HS-27A (cell line): ENCODE data around the gene KCNK2.

Experiments
- DNase-seq: peaks from one replicate; pipeline ENCODE4 v3.0.0-alpha.2; 2012; ENCODE audit warnings: low read depth, missing footprints

Gene KCNK2

DNA sequence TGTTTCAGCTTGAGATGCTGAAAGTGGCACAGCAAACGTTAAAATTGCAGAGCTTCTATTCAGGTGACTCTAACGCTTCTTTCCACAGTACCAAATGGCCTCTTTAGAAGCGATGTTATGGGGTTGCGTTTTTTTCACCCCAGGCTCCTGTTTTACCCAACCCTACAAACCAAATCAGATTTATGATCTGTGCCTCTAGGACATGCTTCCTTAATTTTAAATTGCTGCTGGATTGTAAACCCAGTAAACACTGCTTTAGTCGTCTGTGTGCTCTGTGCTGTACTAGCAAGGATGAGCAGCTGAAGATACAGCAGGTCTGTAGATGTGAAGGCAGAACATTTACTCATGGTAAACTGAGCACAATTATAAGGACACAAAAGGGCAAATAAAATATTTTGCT lies 13.0 kb downstream of the KCNK2 start:
- DNase-seq: no peak

DNA sequence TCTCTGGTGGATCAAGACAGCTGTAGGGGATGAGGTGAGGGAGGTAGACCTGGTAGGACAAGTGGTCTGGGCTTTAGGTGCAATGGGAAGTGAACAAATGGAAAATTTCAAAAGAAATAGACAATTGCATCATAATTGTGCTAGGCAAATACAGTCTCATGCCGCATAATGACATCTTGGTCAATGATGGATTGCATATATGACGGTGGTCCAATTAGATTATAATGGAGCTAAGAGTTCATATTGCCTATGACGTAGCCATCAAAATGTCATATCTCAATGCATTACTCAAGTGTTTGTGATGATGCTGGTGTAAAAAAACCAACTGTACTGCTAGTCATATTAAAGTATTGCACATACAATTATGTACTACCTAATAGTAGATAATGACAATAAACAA lies 19.0 kb downstream of the KCNK2 start:
- DNase-seq: no peak

DNA sequence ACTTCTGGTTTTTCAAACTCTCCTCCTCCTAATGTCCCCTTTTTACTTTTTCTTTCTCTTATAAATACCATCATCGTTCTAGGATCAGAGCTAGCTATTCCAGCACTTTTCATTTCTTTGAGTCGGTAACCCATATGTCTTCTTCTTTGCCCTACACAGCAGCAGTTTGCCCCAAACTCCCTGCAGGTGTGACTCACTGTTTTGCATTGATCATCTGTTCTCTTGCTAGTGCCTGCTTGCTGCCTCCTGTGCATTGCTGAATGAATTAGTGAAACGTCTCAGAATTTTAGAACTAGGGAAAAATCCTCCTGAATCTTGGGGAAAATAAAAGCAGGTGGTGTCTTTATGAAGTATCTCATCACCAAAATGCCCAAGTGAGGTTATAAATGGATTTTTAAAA lies 21.7 kb downstream of the KCNK2 start:
- DNase-seq: no peak

DNA sequence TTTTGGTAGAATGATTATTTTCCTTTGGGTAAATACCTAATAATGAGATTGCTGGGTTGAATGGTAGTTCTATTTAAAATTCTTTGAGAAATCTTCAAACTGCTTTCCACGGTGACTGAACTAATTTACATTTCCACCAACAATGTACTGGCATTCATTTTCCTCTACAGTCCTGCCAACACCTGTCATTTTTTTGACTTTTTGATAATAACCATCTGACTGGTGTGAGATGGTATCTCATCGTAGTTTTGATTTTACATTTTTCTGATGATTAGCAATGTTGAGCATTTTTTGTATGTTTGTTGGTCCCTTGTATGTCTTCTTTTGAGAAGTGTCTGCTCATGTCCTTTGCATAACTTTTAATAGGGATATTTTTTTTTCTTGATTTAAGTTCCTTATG lies 23.5 kb downstream of the KCNK2 start:
- DNase-seq: no peak

DNA sequence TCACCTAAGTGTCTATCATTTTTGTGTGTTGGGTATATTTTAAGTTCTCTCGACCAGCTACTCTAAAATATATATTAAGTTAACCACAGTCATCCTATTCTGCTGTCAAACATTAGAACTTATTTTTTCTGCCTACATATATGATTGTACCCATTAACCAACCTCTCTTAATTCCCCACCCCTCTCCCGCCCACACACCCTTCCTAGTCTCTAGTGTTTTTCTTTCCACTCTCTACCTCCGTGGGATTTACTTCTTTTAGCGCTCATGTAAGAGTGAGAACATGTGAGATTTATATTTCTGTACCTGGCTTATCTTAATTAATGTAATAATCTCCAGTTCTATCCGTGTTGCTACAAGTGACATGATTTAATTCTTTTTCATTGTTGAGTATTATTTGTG lies 26.6 kb downstream of the KCNK2 start:
- no peak for DNase-seq

DNA sequence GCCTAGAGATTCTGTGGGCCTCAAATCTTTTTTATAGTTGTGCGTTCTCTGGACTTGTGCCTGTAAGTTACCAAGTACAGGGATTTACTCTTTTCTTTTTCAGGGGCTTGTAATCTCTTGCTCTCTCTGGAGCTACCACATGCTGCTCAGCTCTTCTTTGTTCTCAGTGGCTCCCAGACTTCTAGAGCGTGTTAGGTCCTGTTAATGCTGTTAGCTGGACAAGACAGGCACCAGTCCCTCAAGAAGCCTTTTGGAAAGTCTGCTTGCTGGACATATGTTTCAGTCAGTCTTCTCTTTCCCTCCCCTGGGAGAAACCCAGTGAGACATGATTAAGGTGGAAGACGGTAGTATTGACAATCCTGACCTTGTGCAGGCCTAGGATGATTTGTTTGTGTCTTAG lies 29.4 kb downstream of the KCNK2 start:
- no peak for DNase-seq

DNA sequence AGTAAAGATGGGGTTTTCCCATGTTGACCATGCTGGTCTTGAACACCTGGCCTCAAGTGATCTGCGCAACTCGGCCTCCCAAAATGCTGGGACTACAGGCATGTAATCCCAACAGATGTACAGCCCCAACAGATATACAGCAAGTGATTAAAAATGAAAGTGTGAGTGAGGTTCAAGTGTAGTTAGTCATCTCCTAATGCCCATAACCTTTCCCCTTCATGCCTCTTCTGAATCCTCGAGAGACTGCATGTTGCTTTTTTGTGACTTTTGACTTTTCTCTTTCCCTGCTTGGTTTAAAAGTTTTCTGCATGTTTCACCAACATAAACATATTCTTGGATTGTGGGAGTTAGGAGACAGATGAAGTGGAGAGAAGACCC lies 31.2 kb downstream of the KCNK2 start:
- no peak for DNase-seq

DNA sequence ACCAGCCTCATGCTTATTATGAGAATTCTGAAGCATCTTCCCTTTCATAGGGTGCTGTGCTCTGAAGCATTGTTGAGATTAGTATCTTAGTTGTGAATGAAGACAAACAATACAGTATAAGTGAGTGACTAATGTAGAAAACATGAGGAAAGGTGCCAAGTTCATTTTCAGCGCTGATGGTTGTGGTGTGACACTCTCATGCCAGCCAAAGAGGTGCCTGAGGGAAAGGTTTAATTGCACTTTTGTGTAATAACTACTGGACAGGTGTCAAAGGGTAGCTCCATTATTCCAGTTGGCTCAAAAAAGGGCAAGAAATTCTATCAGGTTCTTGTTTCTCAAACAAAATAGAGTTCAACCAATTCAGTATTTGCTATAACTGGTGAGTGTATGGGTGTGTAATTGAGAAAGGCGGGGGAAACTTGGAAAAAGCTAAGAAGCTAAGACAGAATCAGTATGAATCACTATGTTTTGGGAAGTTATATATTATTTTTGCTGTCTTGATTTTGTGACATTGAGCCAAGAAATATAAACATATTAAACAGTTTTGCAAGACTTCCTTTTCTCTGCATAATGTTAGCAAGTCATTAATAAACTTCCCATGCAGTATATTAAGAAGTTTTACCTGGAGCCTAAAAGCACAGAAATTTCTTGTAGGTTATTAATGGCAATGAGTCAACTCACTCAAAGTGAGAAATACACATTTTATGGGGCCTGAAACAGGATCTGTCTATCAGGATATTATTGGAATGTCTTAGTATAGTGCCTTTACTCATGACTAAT lies 31.8 kb downstream of the KCNK2 start:
- DNase-seq: peak; percentile 91

DNA sequence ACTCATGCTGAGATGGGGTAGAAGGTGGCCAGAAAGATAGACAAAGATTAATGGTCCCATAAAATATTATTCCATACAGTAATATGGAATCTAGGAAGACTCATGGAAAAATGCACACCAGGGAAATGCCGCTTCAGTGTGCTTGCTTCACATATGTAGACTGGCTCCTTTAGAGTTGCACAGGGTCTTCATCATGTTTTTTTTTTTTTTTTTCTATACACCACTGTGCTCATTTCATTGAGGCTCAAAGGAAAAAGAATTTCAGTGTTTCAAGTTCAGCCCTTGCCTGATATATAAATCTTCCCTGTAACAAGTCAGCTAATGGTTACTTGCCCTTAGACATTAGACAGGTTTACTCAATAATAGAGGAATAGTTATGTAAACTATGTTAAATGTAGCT lies 33.2 kb downstream of the KCNK2 start:
- no peak for DNase-seq

DNA sequence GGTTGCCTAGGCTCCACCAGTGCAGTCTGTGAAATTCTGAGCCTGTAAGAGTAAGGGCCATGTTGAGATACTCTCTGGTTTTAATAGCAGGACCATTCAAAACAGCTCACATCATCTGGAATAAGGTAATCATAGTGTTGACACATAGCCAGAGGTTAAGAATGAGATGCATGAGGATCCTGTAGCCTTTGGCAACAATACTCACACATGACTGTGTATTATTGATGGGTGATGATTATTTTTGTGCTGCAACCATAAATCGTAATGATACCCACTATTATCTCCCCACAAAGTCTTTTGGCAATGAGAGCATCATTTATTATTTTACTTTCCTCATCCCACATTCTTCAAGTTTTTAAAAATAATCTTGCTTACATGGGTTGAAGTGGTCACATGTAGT lies 35.5 kb downstream of the KCNK2 start:
- no peak for DNase-seq

DNA sequence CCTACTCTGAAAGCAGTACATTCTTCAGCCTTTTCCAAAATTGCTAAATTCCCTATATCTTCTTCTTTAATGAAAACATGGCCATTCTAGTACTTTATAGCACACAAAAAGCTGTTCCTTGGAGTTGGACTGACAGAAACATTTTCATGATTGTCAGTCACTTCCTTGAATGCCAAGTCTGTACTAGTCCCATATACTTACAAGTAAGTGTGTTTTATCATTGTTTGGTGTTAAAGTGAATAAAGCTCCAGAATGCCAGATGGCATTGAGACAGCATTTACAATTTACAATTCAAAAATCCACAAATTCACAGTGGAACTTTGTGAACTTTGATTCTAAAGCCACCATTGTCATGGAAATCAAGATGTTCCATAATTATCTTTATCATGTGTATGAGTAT lies 36.5 kb downstream of the KCNK2 start:
- no peak for DNase-seq

DNA sequence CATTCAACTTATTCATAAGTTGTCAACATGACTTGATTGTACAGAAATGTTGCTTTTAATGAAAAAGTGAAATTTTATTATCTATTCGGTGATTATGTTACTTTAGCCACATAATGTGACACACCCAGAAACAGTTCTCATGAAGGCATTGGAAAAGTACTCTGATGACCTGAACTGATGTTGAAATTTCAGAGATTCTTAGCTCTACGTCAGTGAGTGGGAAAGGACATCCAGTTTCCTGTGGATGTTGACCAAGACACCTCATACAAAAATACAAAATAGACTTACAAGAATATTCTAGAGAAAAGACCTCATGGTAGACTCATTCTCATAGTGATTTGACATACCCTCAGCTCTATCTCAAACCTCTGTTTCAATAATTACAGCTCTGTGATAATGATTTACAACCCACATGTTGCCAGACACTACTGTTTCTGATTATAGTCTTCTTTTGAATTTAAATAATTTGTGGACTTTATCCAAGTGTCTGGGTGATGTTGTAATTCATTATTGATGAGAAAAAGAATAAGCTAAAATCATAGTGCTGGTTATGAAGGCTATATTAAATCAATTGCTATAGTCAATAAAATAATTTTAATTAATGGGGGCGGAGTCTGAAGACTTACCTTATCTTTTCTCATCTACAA lies 37.3 kb downstream of the KCNK2 start:
- DNase-seq: no peak

DNA sequence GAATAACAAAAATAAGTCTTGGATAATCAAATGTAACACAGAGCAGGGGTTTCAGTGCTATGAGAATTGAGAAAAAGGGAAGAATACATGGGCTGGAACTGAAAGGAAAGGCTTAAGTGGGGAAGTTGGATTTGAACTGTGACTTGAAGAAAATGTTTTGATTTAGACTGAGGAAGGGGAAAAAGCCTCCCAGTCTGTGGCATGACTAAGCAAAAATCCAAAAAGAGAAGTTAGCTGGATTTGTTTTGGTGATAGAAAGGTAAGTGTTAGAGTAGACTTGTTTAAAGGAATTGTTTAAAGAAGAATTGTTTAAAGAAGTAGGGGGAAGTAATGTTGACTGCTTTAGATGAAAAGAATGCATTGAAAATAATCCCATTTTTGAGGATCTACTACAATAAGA lies 46.0 kb downstream of the KCNK2 start:
- no peak for DNase-seq

DNA sequence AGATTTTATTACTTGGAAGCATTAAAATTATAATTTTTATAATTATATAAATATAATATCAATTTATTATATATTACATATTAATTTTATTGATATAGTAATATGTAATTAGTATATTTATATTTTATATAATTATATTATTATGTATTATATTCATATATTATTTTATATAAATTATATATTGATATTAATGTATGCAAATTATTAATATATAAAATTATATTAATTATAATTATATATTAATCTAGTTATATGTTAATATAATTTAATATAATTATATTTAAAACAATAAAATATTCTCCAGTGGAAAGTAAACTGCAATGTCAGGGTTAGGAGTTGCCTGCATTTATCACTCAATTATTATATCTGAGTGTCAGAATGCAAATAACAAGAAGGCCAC lies 48.8 kb downstream of the KCNK2 start:
- no peak for DNase-seq

DNA sequence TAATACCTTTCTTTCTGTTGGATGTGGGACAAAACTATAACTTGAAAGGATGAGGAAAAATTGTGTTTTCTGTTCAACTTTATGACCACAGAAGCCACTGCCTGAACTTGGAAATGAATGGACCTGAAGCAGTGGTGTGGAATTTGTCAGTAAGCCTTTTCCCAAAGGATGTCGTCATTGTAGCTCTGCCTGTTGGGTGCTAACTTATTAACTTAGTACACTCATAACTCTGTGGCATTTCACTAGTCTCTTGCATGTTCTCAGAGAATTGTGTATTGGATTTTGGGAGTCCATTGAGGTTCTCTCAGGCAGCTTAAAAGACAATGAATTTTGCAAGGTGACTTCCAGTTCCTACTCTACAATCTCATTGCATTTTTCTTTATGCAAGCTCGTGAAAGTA lies 49.6 kb downstream of the KCNK2 start:
- no peak for DNase-seq

DNA sequence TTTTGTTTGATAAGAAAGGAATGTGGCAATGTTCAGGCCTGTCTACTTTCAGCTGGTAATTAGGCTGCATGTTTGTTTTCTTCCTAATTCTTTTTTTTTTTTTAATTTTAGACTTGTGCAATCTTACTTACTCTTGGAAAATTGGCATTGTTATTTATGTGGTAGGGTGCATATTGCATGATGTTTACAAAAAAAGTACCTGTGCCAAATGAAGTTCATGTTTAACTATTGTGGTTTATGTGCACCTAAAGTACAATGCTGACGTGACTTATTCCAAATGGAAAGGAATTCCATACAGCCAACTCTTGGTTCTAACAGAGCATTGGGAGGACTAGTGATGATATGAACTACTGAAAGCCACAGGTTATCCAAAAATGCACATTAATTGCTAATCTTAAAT lies 51.0 kb downstream of the KCNK2 start:
- DNase-seq: no peak

DNA sequence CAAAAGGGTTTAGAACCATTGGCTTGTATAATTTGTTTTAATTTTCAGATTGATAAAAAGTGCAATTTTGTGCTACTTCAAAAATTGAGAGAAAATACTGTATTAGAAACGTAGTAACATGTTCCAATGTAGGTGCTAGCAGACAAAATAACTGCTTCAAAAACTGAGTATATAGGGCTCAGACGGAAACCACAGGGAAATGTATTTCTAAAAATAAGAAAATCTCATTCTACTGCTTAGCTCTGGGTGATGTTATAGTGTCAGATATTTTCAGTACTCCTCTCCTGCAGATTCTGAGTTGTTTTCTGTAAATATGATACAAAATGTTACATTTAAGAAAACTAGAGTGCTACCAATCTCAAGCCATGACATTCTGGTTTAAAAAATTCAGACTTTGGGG lies 55.4 kb downstream of the KCNK2 start:
- no peak for DNase-seq

DNA sequence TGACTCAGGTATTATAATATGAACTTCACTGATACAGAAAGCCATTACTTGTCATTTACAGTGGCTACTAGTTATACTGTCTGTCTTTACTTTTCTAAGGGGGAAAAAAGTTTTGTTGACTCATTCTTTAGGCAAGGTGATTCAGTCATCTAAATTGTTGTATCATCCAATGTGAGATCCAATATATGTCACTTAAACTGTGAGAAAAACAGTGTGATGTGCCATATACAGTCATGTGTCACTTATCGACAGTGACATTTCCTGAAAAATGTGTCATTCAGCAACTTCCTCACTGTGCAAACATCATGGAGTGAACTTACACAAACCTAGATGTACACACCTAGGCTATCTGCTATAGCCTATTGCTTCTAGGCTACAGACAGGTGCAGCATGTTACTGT lies 57.6 kb downstream of the KCNK2 start:
- no peak for DNase-seq

DNA sequence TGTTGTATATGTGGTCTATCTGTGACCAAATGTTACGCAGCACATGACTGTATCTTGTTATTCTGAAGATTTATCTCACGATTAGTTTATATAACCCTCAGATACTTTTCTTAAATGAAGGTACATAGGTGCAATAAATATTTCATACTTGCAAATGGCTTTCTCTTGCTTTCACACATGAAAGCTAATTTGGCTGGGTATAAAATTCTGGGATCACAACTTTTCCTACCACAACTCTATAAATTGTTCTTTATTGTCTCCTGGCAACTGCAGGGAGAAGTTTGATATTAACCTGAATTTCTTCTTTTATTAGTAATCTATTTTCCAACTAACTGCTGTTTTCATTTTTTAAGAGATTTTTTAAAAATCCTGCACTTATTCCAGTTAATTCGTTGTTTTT lies 58.9 kb downstream of the KCNK2 start:
- DNase-seq: no peak

DNA sequence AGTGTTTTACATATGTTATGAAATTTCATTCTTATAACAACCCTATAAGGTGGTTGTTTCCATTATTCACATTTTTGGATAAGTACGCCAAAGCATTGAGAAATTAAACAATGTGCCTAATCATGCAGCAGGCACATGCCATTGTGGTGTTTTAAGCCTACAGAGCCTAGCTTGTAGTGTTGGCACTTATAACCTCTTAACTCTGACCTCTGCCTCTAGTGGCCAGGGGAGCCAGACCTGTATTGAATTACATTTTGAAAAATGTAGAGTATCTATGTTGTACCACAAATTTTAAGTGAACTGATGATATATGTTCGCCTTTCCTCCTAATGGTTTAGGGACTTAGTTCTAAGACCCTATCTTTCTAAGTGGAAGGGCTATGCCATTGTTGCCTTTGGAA lies 61.0 kb downstream of the KCNK2 start:
- no peak for DNase-seq

DNA sequence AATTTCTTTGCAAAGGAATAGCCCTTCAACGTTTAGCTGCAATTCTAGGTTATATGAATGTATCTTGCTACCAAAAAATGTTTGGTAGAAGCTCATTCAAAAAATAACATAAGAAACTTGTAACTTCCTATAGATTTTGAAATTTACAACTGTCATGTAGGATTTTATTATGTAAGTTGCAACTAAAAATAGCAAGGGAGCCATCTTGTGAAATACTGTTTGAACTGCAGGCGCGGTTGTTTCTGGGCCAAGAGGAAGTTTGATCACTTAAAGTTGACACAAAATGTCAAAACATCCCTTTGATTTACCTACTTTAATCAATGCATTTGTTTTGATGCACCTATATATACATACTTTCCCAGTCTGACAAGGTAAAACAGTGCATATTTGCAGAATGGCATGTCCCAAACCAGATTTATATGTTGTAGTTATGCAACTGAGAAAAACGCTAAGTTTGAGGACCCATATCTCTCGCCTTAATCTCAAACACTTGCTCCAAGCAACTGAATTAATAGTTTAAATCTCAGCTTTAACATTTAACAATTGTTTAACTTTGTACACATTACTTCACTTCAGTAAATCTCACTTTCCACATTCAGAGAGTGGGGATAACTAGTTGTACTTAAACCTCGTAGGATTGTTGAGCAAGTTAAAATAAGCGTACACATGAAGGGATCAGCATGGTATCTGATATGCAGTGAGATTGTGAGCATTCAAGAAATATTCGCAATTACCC lies 63.9 kb downstream of the KCNK2 start:
- DNase-seq: no peak

DNA sequence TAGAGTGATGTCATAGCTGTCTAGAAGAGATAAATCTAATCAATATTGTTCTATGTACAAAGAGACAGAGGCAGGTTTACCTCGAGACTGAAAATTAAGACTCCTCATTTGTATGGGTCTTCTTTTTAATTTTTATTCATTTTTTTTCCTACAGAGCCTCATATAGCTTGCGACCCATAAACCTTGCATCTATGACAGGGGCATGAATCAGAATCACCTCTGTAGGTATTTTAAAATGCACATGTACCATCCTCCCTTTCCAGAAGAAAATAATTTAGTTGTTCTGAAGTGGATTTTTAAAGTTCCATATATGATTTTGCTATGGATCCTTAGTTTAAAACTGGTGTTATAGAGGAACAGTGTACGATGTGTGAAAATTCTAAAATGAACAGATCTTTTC lies 64.5 kb downstream of the KCNK2 start:
- DNase-seq: no peak

DNA sequence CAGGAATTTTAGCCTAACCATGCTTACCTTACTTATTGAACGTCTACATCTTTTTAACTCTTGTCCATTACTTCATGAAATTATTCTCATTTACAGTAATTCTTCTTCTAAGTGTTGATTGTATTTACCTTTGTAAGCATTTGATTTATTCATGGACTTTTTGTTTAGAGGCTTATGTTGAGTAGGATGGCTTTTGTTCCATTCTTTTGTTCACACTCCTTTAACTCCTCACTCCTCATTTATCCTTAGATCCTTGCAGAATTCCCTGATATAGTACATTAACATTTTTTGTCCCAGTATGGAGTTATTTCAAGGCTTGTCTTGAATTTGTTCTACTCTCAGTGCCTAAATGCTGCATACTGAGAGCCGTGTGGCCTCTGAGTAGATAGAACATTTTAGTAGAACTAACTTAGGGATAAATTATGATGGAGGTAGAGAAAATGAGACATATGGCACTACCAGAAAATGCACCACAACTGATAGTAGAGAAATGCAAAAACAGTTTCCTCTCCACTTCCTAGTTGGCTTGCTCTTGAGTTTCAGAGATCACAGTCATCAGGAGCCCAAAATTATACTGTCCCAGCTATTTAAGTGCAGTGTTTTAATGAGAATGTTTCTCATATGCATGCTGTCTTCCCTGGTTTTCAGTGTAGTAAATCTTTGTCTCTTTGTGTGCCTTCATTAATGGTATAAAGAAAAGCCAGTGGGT lies 69.5 kb downstream of the KCNK2 start:
- no peak for DNase-seq
